CD4-positive, CD25-positive, alpha-beta regulatory T cell (primary cell): ENCODE results near the gene XRCC4. TPM values are rescaled to one million over a fixed set of nuclear protein-coding genes. Genes with fewer than 3 reads are reported as not detected.

Experiments
- ATAC-seq, 2 donors: fragments of 150-1000 bp; cut with Tn5 transposase; one replicate each; pipeline ENCODE4 v1.10.0; 2021; ENCODE audit warnings: low read depth in 2 of 2, moderate number of reproducible peaks in 2 of 2, moderate library complexity in 1 of 2
- DNase-seq, 3 donors: peaks; one replicate each; pipeline versions ENCODE4 v3.0.0 to v3.0.0-alpha.2; 2012 to 2022; ENCODE audit warnings: mixed read lengths in 1 of 3
- H3K27ac ChIP-seq: one replicate; pipeline ENCODE4 v1.7.0; 2013; ENCODE audit warnings: mild to moderate bottlenecking, low read length; ENCODE audit not compliant: insufficient read depth, poor library complexity, severe bottlenecking
- H3K27me3 ChIP-seq: one replicate; pipeline ENCODE4 v1.7.0; 2013; ENCODE audit warnings: low read length; ENCODE audit not compliant: control insufficient read depth, insufficient read depth
- H3K36me3 ChIP-seq: one replicate; pipeline ENCODE4 v1.7.0; 2013; ENCODE audit warnings: mild to moderate bottlenecking, low read length, moderate library complexity; ENCODE audit not compliant: control insufficient read depth, insufficient read depth
- H3K4me1 ChIP-seq: 2 replicates; pipeline ENCODE4 v1.7.0; 2013; ENCODE audit warnings: mild to moderate bottlenecking, low read length; ENCODE audit not compliant: insufficient read depth, control insufficient read depth, poor library complexity, severe bottlenecking
- H3K4me3 ChIP-seq: one replicate; pipeline ENCODE4 v1.7.0; 2013; ENCODE audit warnings: low read depth, mild to moderate bottlenecking, low read length, moderate library complexity
- H3K9me3 ChIP-seq, 2 experiments: 1 replicate in 1 of 2; 2 replicates in 1 of 2; pipeline ENCODE4 v1.7.0; 2013; ENCODE audit warnings: low read length in 2 of 2, mild to moderate bottlenecking in 1 of 2, moderate library complexity in 1 of 2; ENCODE audit not compliant: control insufficient read depth in 2 of 2
- H3K27ac Mint-ChIP-seq, 3 donors: one replicate each; pipeline ENCODE4 v1.8.0; 2020 to 2022; ENCODE audit warnings: mild to moderate bottlenecking in 3 of 3, mixed read lengths in 3 of 3, moderate library complexity in 2 of 3
- H3K27me3 Mint-ChIP-seq: one replicate; pipeline ENCODE4 v1.8.0; 2022; ENCODE audit warnings: mild to moderate bottlenecking, mixed read lengths
- H3K36me3 Mint-ChIP-seq: one replicate; pipeline ENCODE4 v1.8.0; 2020; ENCODE audit warnings: mixed read lengths
- H3K4me1 Mint-ChIP-seq, 4 donors: one replicate each; pipeline ENCODE4 v1.8.0; 2020 to 2022; ENCODE audit warnings: mixed read lengths in 4 of 4, mild to moderate bottlenecking in 1 of 4
- H3K4me3 Mint-ChIP-seq, 4 donors: one replicate each; pipeline ENCODE4 v1.8.0; 2020 to 2022; ENCODE audit warnings: mild to moderate bottlenecking in 4 of 4, mixed read lengths in 4 of 4, moderate library complexity in 3 of 4
- H3K9me3 Mint-ChIP-seq, 7 donors: one replicate each; pipeline ENCODE4 v1.8.0; 2020 to 2022; ENCODE audit warnings: mixed read lengths in 7 of 7, mild to moderate bottlenecking in 3 of 7, moderate library complexity in 2 of 7
- polyA plus RNA-seq, 4 donors: library from polyadenylated mRNA; unstranded; fragments of 300-500 nt; fragmentation: Illumina TruSeq; gene quantifications; one replicate each; pipeline ENCODE4 v1.2.3, GENCODE V29; 2021
- total RNA-seq: library from RNA; stranded (reverse); gene quantifications from one replicate; pipeline ENCODE4 v1.2.3, GENCODE V29; 2022

Gene XRCC4
- total and polyA plus RNA-seq, 5 donors from 2014 or later, result 3.8 to 10.1 (median 6.2) TPM

- H3K4me1 Mint-ChIP-seq, result no peaks in the 10 kb centered on the region
- H3K36me3 ChIP-seq, result no peaks in the 10 kb centered on the region
- peaks cover 3% of the 10 kb centered on the region for H3K36me3 Mint-ChIP-seq
- no peak overlapping the region for H3K4me3 Mint-ChIP-seq
- ATAC-seq (no peak), DNase-seq (no peak)
- peaks cover 0 to 1% (median 0%) of the 10 kb centered on the region in 7 donors for H3K9me3 Mint-ChIP-seq
- no peaks in the 10 kb centered on the region for H3K27me3 ChIP-seq
- H3K9me3 ChIP-seq, result no peaks in the 10 kb centered on the region
- no peaks in the 10 kb centered on the region for H3K27me3 Mint-ChIP-seq
- H3K4me3 ChIP-seq, result no peak overlapping the region
- H3K27ac Mint-ChIP-seq, result no peak overlapping the region
- no peaks in the 10 kb centered on the region for H3K4me1 ChIP-seq
- H3K27ac ChIP-seq, result no peak overlapping the region
Measured at GRCh38 chr5:83192947-83193346, 115.6 kb downstream of the XRCC4 start.

- Mint-ChIP-seq H3K4me1 (no peaks in the 10 kb centered on the region), H3K27ac (no peak overlapping the region)
Measured at GRCh38 chr5:83197326-83197967, 120.1 kb downstream of the XRCC4 start.

GRCh38 chr5:83199126-83199525 lies 121.8 kb downstream of the XRCC4 start:
- no peak overlapping the region for H3K4me3 Mint-ChIP-seq
- H3K4me1 Mint-ChIP-seq, result no peaks in the 10 kb centered on the region
- no peaks in the 10 kb centered on the region for H3K27me3 ChIP-seq
- H3K9me3 ChIP-seq, result no peaks in the 10 kb centered on the region
- DNase-seq (no peak), ATAC-seq (no peak)
- peaks cover 0 to 1% (median 0%) of the 10 kb centered on the region in 7 donors for H3K9me3 Mint-ChIP-seq
- no peak overlapping the region for H3K27ac ChIP-seq
- peak overlapping the region in 1 of 3 donors; percentile 52 for H3K27ac Mint-ChIP-seq
- no peak overlapping the region for H3K4me3 ChIP-seq
- peaks cover 10% of the 10 kb centered on the region for H3K36me3 Mint-ChIP-seq
- H3K27me3 Mint-ChIP-seq, result no peaks in the 10 kb centered on the region
- no peaks in the 10 kb centered on the region for H3K36me3 ChIP-seq
- H3K4me1 ChIP-seq, result no peaks in the 10 kb centered on the region

More at GRCh38 chr5:83197326-83197967, 120.1 kb downstream of the XRCC4 start:
- no peaks in the 10 kb centered on the region for H3K27me3 ChIP-seq
- H3K27ac ChIP-seq, result no peak overlapping the region
- H3K4me3 Mint-ChIP-seq, result no peak overlapping the region
- no peaks in the 10 kb centered on the region for H3K27me3 Mint-ChIP-seq
- no peak overlapping the region for H3K4me3 ChIP-seq
- no peaks in the 10 kb centered on the region for H3K9me3 ChIP-seq
- H3K4me1 ChIP-seq, result no peaks in the 10 kb centered on the region
- H3K36me3 Mint-ChIP-seq, result peaks cover 10% of the 10 kb centered on the region
- H3K9me3 Mint-ChIP-seq, result peaks cover 0 to 1% (median 0%) of the 10 kb centered on the region in 7 donors
- no peak for DNase-seq
- no peaks in the 10 kb centered on the region for H3K36me3 ChIP-seq
- ATAC-seq, result no peak

GRCh38 chr5:83204651-83205050 lies 127.3 kb downstream of the XRCC4 start:
- DNase-seq, result no peak
- H3K9me3 Mint-ChIP-seq, result peaks cover 0 to 1% (median 0%) of the 10 kb centered on the region in 7 donors
- H3K4me1 Mint-ChIP-seq, result no peaks in the 10 kb centered on the region
- H3K27me3 Mint-ChIP-seq, result no peaks in the 10 kb centered on the region
- ATAC-seq, result no peak
- H3K4me3 Mint-ChIP-seq, result no peak overlapping the region
- H3K27ac Mint-ChIP-seq, result no peak overlapping the region
- H3K4me3 ChIP-seq, result no peak overlapping the region
- no peak overlapping the region for H3K27ac ChIP-seq
- H3K4me1 ChIP-seq, result no peaks in the 10 kb centered on the region
- H3K27me3 ChIP-seq, result no peaks in the 10 kb centered on the region
- H3K36me3 ChIP-seq, result no peaks in the 10 kb centered on the region
- peaks cover 19% of the 10 kb centered on the region for H3K36me3 Mint-ChIP-seq
- no peaks in the 10 kb centered on the region for H3K9me3 ChIP-seq

GRCh38 chr5:83209963-83210362 lies 132.6 kb downstream of the XRCC4 start:
- H3K4me3 Mint-ChIP-seq, result no peak overlapping the region
- peaks cover 20% of the 10 kb centered on the region for H3K36me3 Mint-ChIP-seq
- H3K27ac Mint-ChIP-seq, result no peak overlapping the region

GRCh38 chr5:83219077-83219476 lies 141.7 kb downstream of the XRCC4 start:
- no peak overlapping the region for H3K4me3 ChIP-seq
- Mint-ChIP-seq H3K9me3 (peaks cover 0 to 2% (median 0%) of the 10 kb centered on the region in 7 donors), H3K36me3 (peaks cover 7% of the 10 kb centered on the region), H3K27me3 (no peaks in the 10 kb centered on the region), H3K27ac (no peak overlapping the region), H3K4me1 (peaks cover 0 to 2% (median 0%) of the 10 kb centered on the region in 4 donors), H3K4me3 (peak overlapping the region in 1 of 4 donors; percentile 45)
- H3K9me3 ChIP-seq, result no peaks in the 10 kb centered on the region
- ATAC-seq, result no peak
- no peaks in the 10 kb centered on the region for H3K27me3 ChIP-seq
- no peaks in the 10 kb centered on the region for H3K4me1 ChIP-seq
- no peak overlapping the region for H3K27ac ChIP-seq
- no peaks in the 10 kb centered on the region for H3K36me3 ChIP-seq
- DNase-seq, result no peak

More at GRCh38 chr5:83209963-83210362, 132.6 kb downstream of the XRCC4 start:
- ATAC-seq, result no peak
- no peaks in the 10 kb centered on the region for H3K4me1 ChIP-seq
- H3K4me1 Mint-ChIP-seq, result no peaks in the 10 kb centered on the region
- H3K36me3 ChIP-seq, result no peaks in the 10 kb centered on the region
- no peak for DNase-seq
- no peak overlapping the region for H3K27ac ChIP-seq
- H3K27me3 Mint-ChIP-seq, result no peaks in the 10 kb centered on the region
- H3K27me3 ChIP-seq, result no peaks in the 10 kb centered on the region
- no peak overlapping the region for H3K4me3 ChIP-seq
- no peaks in the 10 kb centered on the region for H3K9me3 Mint-ChIP-seq
- H3K9me3 ChIP-seq, result no peaks in the 10 kb centered on the region

- ATAC-seq (no peak), DNase-seq (no peak)
- H3K36me3 ChIP-seq, result no peaks in the 10 kb centered on the region
- H3K36me3 Mint-ChIP-seq, result peaks cover 7% of the 10 kb centered on the region
- no peak overlapping the region for H3K27ac Mint-ChIP-seq
- no peaks in the 10 kb centered on the region for H3K27me3 Mint-ChIP-seq
- H3K9me3 Mint-ChIP-seq, result peaks cover 0 to 2% (median 0%) of the 10 kb centered on the region in 7 donors
- H3K4me3 Mint-ChIP-seq, result peak overlapping the region in 1 of 4 donors; percentile 45
- H3K4me3 ChIP-seq, result no peak overlapping the region
- peaks cover 0 to 2% (median 0%) of the 10 kb centered on the region in 4 donors for H3K4me1 Mint-ChIP-seq
- no peaks in the 10 kb centered on the region for H3K4me1 ChIP-seq
- H3K27me3 ChIP-seq, result no peaks in the 10 kb centered on the region
- H3K9me3 ChIP-seq, result no peaks in the 10 kb centered on the region
- no peak overlapping the region for H3K27ac ChIP-seq
Measured at GRCh38 chr5:83219495-83219894, 142.1 kb downstream of the XRCC4 start.

GRCh38 chr5:83220331-83220730 lies 143.0 kb downstream of the XRCC4 start:
- peaks cover 7% of the 10 kb centered on the region for H3K36me3 Mint-ChIP-seq
- H3K27ac ChIP-seq, result no peak overlapping the region
- no peaks in the 10 kb centered on the region for H3K36me3 ChIP-seq
- no peaks in the 10 kb centered on the region for H3K27me3 ChIP-seq
- peaks cover 0 to 3% (median 0%) of the 10 kb centered on the region in 7 donors for H3K9me3 Mint-ChIP-seq
- H3K9me3 ChIP-seq, result no peaks in the 10 kb centered on the region
- no peak for ATAC-seq
- no peaks in the 10 kb centered on the region for H3K4me1 ChIP-seq
- H3K4me3 Mint-ChIP-seq, result no peak overlapping the region
- DNase-seq, result no peak
- H3K4me3 ChIP-seq, result no peak overlapping the region
- peaks cover 0 to 2% (median 0%) of the 10 kb centered on the region in 4 donors for H3K4me1 Mint-ChIP-seq
- no peaks in the 10 kb centered on the region for H3K27me3 Mint-ChIP-seq
- H3K27ac Mint-ChIP-seq, result peak overlapping the region in 1 of 3 donors; percentile 13
